Measurements from ENCODE around the gene AKT1S1. TPM values are rescaled to one million over a fixed set of nuclear protein-coding genes. Genes with fewer than 3 reads are reported as not detected.

The AKT1S1 gene
- total RNA-seq, 4 donors from 2014 or later = 23.8 to 56.8 (median 43.4) TPM

GRCh38 chr19:49884109-49884508, 7.0 kb upstream of the AKT1S1 start:
- H3K27me3 ChIP-seq = no peaks in the 10 kb centered on the region
- DNase-seq (no peak), ATAC-seq (no peak)
- no peaks in the 10 kb centered on the region for H3K9me3 ChIP-seq
- intact Hi-C loops (cut with DNase I; ENCODE audit: low total_unique reads) = no loop called here
- H3K4me1 ChIP-seq = peaks cover 0 to 4% of the 10 kb centered on the region in 2 donors
- TF ChIP-seq CTCF (IDR thresholded peaks at IDR 0.05 in 4 of 5, conservative IDR thresholded peaks at IDR 0.05 in 1 of 5) = no peak
- no peak for TF ChIP-seq POLR2A (IDR thresholded peaks at IDR 0.05)
- no peak overlapping the region for H3K4me3 ChIP-seq
- peaks cover 14 to 74% of the 10 kb centered on the region in 2 donors for H3K36me3 ChIP-seq
- H3K27ac ChIP-seq = no peak overlapping the region
- in situ Hi-C loops (cut with MboI; ENCODE audit: low sequenced_read_pairs in 4 of 4) = no loop called here

GRCh38 chr19:49883094-49883493, 5.9 kb upstream of the AKT1S1 start:
- Histone ChIP-seq H3K4me3 (no peak overlapping the region), H3K27ac (no peak overlapping the region), H3K36me3 (peaks cover 14 to 81% of the 10 kb centered on the region in 2 donors), H3K4me1 (peaks cover 7 to 14% of the 10 kb centered on the region in 2 donors), H3K9me3 (no peaks in the 10 kb centered on the region), H3K27me3 (no peaks in the 10 kb centered on the region)
- TF ChIP-seq POLR2A (IDR thresholded peaks at IDR 0.05) = no peak
- TF ChIP-seq CTCF (IDR thresholded peaks at IDR 0.05 in 4 of 5, conservative IDR thresholded peaks at IDR 0.05 in 1 of 5) = no peak
- no peak for ATAC-seq
- intact Hi-C loops (cut with DNase I; ENCODE audit: low total_unique reads) = no loop called here
- DNase-seq = no peak
- in situ Hi-C loops (cut with MboI; ENCODE audit: low sequenced_read_pairs in 4 of 4) = no loop called here

GRCh38 chr19:49882643-49883042, 5.5 kb upstream of the AKT1S1 start:
- intact Hi-C loops (cut with DNase I; ENCODE audit: low total_unique reads) (no loop called here), in situ Hi-C loops (cut with MboI; ENCODE audit: low sequenced_read_pairs in 4 of 4) (no loop called here)

GRCh38 chr19:49881672-49882394, 4.7 kb upstream of the AKT1S1 start:
- Histone ChIP-seq H3K27ac (no peak overlapping the region), H3K4me1 (peaks cover 7 to 16% of the 10 kb centered on the region in 2 donors), H3K4me3 (no peak overlapping the region), H3K36me3 (peaks cover 14 to 81% of the 10 kb centered on the region in 2 donors), H3K9me3 (no peaks in the 10 kb centered on the region), H3K27me3 (no peaks in the 10 kb centered on the region)
- intact Hi-C loops (cut with DNase I; ENCODE audit: low total_unique reads) (no loop called here), in situ Hi-C loops (cut with MboI; ENCODE audit: low sequenced_read_pairs in 4 of 4) (no loop called here)
- ATAC-seq (no peak), DNase-seq (no peak)
- TF ChIP-seq POLR2A (IDR thresholded peaks at IDR 0.05) = no peak
- TF ChIP-seq CTCF (IDR thresholded peaks at IDR 0.05 in 4 of 5, conservative IDR thresholded peaks at IDR 0.05 in 1 of 5) = no peak

More at GRCh38 chr19:49882643-49883042, 5.5 kb upstream of the AKT1S1 start:
- DNase-seq = no peak
- H3K36me3 ChIP-seq = peaks cover 14 to 81% of the 10 kb centered on the region in 2 donors
- H3K27me3 ChIP-seq = no peaks in the 10 kb centered on the region
- no peak overlapping the region for H3K4me3 ChIP-seq
- peaks cover 7 to 16% of the 10 kb centered on the region in 2 donors for H3K4me1 ChIP-seq
- no peak for ATAC-seq
- H3K27ac ChIP-seq = no peak overlapping the region
- TF ChIP-seq CTCF (IDR thresholded peaks at IDR 0.05 in 4 of 5, conservative IDR thresholded peaks at IDR 0.05 in 1 of 5) = no peak
- H3K9me3 ChIP-seq = no peaks in the 10 kb centered on the region
